Loucy (cell line): Measurements from ENCODE around the gene SPRR2F.

Source experiments
- CTCF ChIP-seq: fragments of 200-600 bp; sonication (generic); conservative IDR thresholded peaks from 2 replicates; pipeline ENCODE4 v1.5.1; 2014; ENCODE audit warnings: mild to moderate bottlenecking, antibody characterized with exemption, low read length
- EZH2phosphoT487 ChIP-seq: fragments of 200-600 bp; IDR thresholded peaks from 2 replicates; pipeline ENCODE4 v1.6.1; 2018; ENCODE audit warnings: antibody characterized with exemption, mild to moderate bottlenecking, moderate library complexity, borderline replicate concordance

GRCh38 chr1:153119491-153119971, 6.2 kb upstream of the SPRR2F start:
- no peak for TF ChIP-seq CTCF
- no peak for TF ChIP-seq EZH2phosphoT487
